IMR-90 (cell line): ENCODE results near the gene DOCK4. TPM values are rescaled to one million over a fixed set of nuclear protein-coding genes. Genes with fewer than 3 reads are reported as not detected.

Experiments
- ATAC-seq: fragments of 200-7000 bp; cut with Tn5 transposase; 2 replicates; pipeline ENCODE4 v1.9.1; 2020; ENCODE audit warnings: low read depth, mild to moderate bottlenecking, moderate library complexity
- BruUV-seq: library from RNA; stranded (reverse); fragments of 400-500 nt; replicated peaks from 2 replicates; lab custom pipeline; 2021; lab: Mats Ljungman, UMichigan
- CTCF ChIA-PET: fragments of 300-600 bp; formaldehyde crosslinking; extraction: SDS; loops from one replicate; lab custom pipeline; 2021; ENCODE audit warnings: antibody characterized with exemption; lab: Yijun Ruan, JAX
- POLR2A ChIA-PET: fragments of 300-600 bp; sonication (Branson Sonifier 250); formaldehyde crosslinking; loops from one replicate; lab custom pipeline; 2022; ENCODE audit warnings: antibody characterized with exemption; ENCODE audit not compliant: unreplicated experiment; lab: Charles Lee
- DNase-seq: peaks from one replicate; pipeline ENCODE4 v3.0.0; 2013
- H2AFZ ChIP-seq: replicated peaks from 2 replicates; pipeline ENCODE3; 2013; ENCODE audit warnings: low read length, mild to moderate bottlenecking; ENCODE audit not compliant: poor library complexity
- H2AK5ac ChIP-seq: 2 replicates; pipeline ENCODE4 v1.6.1; 2013; ENCODE audit warnings: low read depth, low read length, inconsistent platforms
- H2AK9ac ChIP-seq: replicated peaks from 2 replicates; pipeline ENCODE3; 2013; ENCODE audit warnings: mild to moderate bottlenecking, low read depth, low read length, moderate library complexity; ENCODE audit not compliant: poor library complexity
- H2BK120ac ChIP-seq: 2 replicates; pipeline ENCODE4 v1.6.1; 2013; ENCODE audit warnings: low read depth, low read length, inconsistent platforms
- H2BK15ac ChIP-seq: 3 replicates; pipeline ENCODE4 v1.6.1; 2013; ENCODE audit warnings: low read depth, low read length, inconsistent platforms
- H2BK20ac ChIP-seq: 2 replicates; pipeline ENCODE4 v1.6.1; 2013; ENCODE audit warnings: low read depth, mild to moderate bottlenecking, inconsistent platforms, low read length, moderate library complexity
- H2BK5ac ChIP-seq: 2 replicates; pipeline ENCODE4 v1.6.1; 2013; ENCODE audit warnings: mild to moderate bottlenecking, low read depth, low read length, inconsistent platforms; ENCODE audit not compliant: poor library complexity, severe bottlenecking
- H3K14ac ChIP-seq: replicated peaks from 2 replicates; pipeline ENCODE4 v1.6.1; 2013; ENCODE audit warnings: low read depth, low read length, inconsistent platforms
- H3K18ac ChIP-seq: 2 replicates; pipeline ENCODE4 v1.6.1; 2013; ENCODE audit warnings: low read depth, low read length, control low read depth
- H3K23ac ChIP-seq: 2 replicates; pipeline ENCODE4 v1.6.1; 2013; ENCODE audit warnings: low read depth, low read length, inconsistent platforms
- H3K27ac ChIP-seq: 2 replicates; pipeline ENCODE4 v1.5.1; 2013; ENCODE audit warnings: mild to moderate bottlenecking, control low read depth, low read length; ENCODE audit not compliant: insufficient read depth
- H3K27me3 ChIP-seq: 2 replicates; pipeline ENCODE4 v1.6.1; 2013; ENCODE audit warnings: low read length; ENCODE audit not compliant: control insufficient read depth, insufficient read depth
- H3K36me3 ChIP-seq: 2 replicates; pipeline ENCODE4 v1.6.1; 2013; ENCODE audit warnings: low read length, mixed read lengths; ENCODE audit not compliant: control insufficient read depth, insufficient read depth
- H3K4ac ChIP-seq: 2 replicates; pipeline ENCODE4 v1.6.1; 2013; ENCODE audit warnings: low read depth, low read length, inconsistent platforms
- H3K4me1 ChIP-seq: 2 replicates; pipeline ENCODE4 v1.6.1; 2013; ENCODE audit warnings: low read length, mixed read lengths; ENCODE audit not compliant: control insufficient read depth, insufficient read depth
- H3K4me2 ChIP-seq: 2 replicates; pipeline ENCODE4 v1.6.1; 2013; ENCODE audit warnings: low read depth, mild to moderate bottlenecking, control low read depth, low read length, moderate library complexity
- H3K4me3 ChIP-seq: 2 replicates; pipeline ENCODE4 v1.5.1; 2013; ENCODE audit warnings: low read depth, mild to moderate bottlenecking, control low read depth, low read length, moderate library complexity; ENCODE audit not compliant: insufficient read depth
- H3K56ac ChIP-seq: 2 replicates; pipeline ENCODE4 v1.6.1; 2013; ENCODE audit warnings: low read length, inconsistent platforms; ENCODE audit not compliant: insufficient read depth; ENCODE audit errors: extremely low read depth
- H3K79me1 ChIP-seq, 2 experiments: 2 replicates each; pipeline ENCODE4 v1.6.1; 2013; ENCODE audit warnings: low read length in 2 of 2, inconsistent platforms in 1 of 2, low read depth in 1 of 2
- H3K9ac ChIP-seq: 2 replicates; pipeline ENCODE4 v1.6.1; 2013; ENCODE audit warnings: low read depth, low read length, control low read depth
- H3K9me1 ChIP-seq: 2 replicates; pipeline ENCODE4 v1.6.1; 2013; ENCODE audit warnings: low read length, inconsistent platforms; ENCODE audit not compliant: insufficient read depth
- H3K9me3 ChIP-seq: 2 replicates; pipeline ENCODE4 v1.6.1; 2013; ENCODE audit warnings: low read length; ENCODE audit not compliant: control insufficient read depth, insufficient read depth
- H4K20me1 ChIP-seq: 2 replicates; pipeline ENCODE4 v1.6.1; 2013; ENCODE audit warnings: low read length, inconsistent platforms; ENCODE audit not compliant: insufficient read depth
- H4K5ac ChIP-seq: 2 replicates; pipeline ENCODE4 v1.6.1; 2013; ENCODE audit warnings: mild to moderate bottlenecking, low read depth, low read length, control low read depth
- H4K8ac ChIP-seq, 2 experiments: 2 replicates each; pipeline ENCODE4 v1.6.1; 2013; ENCODE audit warnings: low read depth in 2 of 2, low read length in 2 of 2, control low read depth in 1 of 2, inconsistent platforms in 1 of 2
- H4K91ac ChIP-seq: 2 replicates; pipeline ENCODE4 v1.6.1; 2013; ENCODE audit warnings: low read depth, low read length, inconsistent platforms; ENCODE audit not compliant: insufficient read depth
- MAFK ChIP-seq: IDR thresholded peaks from 2 replicates; pipeline ENCODE4 v1.6.1; 2012; ENCODE audit warnings: low read depth, low read length, improper control_type of control experiment
- RAD21 ChIP-seq: IDR thresholded peaks from 2 replicates; pipeline ENCODE4 v1.6.1; 2012; ENCODE audit warnings: low read length, improper control_type of control experiment
- SMC3 ChIP-seq: fragments of 150-350 bp; IDR thresholded peaks from 2 replicates; pipeline ENCODE4 v1.6.1; 2016; ENCODE audit warnings: low read depth, mild to moderate bottlenecking, antibody characterized with exemption, low read length, moderate library complexity
- WGBS, 2 experiments: methylation state at CpG; one replicate each; pipeline versions ENCODE4 v1.1.5 to v1.1.7; 2013; ENCODE audit warnings: missing lambda C conversion rate in 2 of 2; ENCODE audit not compliant: insufficient read length in 1 of 2; ENCODE audit errors: extremely low coverage in 2 of 2; 5-methylcytosine and 5-hydroxymethylcytosine counted together
- dilution Hi-C: fragments of 300-500 bp; cut with HindIII; formaldehyde crosslinking; loops from one replicate; pipeline ENCODE4 v1.14.3; 2018; ENCODE audit warnings: low sequenced_read_pairs; ENCODE audit not compliant: unreplicated experiment
- in situ Hi-C: fragments of 300-500 bp; cut with MboI; formaldehyde crosslinking; loops from 3 replicates; pipeline ENCODE4 v1.14.3; 2019; ENCODE audit warnings: low sequenced_read_pairs, inconsistent platforms, mixed read lengths
- intact Hi-C: fragments of 100-400 bp; cut with micrococcal nuclease; formaldehyde crosslinking; loops from 2 replicates; pipeline ENCODE4 v1.10.0; 2022
- polyA plus RNA-seq, 3 experiments: library from polyadenylated mRNA; depleted of rRNA; stranded (reverse); fragments of >200 nt; gene quantifications; 2 replicates each; pipeline ENCODE4 v1.2.3, GENCODE V29; 2012; ENCODE audit warnings: low replicate concordance in 1 of 3
- total RNA-seq: library from RNA; depleted of rRNA; stranded (reverse); fragments of >200 nt; gene quantifications from 2 replicates; pipeline ENCODE4 v1.2.3, GENCODE V29; 2012
- TF ChIP-seq, protein P1 (sequence below): conservative IDR thresholded peaks from 2 replicates; pipeline ENCODE4 v1.5.1; 2012; ENCODE audit warnings: mild to moderate bottlenecking, low read depth, low read length, improper control_type of control experiment

DOCK4 gene
- total and polyA plus RNA-seq, 2 of the 4 experiments (the other 2 are of a cell fraction) = 4.4 to 12.2 TPM

DNA sequence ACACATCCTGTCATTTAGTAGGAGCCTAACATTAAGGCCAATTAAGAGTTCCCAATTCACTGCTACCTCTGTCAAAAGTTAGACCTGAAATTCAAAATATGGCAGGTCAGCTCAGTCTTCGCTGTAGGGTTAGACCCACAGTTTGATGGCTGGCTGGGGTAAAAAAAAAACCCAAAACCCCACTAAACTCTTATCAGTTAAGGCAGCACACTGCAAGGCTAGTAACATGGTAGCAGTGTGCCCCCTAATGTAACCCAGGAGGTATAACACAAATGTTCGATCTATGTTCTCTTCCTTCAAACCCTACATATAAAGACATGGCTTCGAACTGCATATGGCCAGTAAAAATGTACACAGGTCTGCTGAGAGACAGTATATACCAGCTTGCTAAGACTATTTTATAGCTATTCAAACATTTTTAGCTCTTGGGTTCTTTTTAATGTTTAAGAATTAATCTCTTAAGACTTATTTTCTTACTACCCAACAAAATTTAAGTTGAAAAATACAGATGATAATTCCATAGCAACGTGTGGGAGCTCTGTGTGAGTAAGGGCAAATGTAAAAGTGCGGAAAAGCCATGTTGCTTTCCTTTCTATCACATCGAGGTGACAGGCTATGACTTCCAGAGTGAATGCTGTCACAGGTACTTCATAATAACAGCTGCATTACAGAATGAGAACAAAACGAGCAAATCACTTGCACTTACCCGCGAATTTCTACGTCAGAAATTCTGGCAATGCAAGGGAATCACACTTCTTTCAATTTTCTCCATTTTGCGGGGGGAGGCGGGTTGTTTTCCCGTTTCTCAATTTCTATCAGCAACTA, 475.5 kb downstream of the DOCK4 start:
- H2AFZ ChIP-seq = no peak overlapping the region
- ChIA-PET POLR2A (no interaction called here), CTCF (interaction anchor here (0.5 to 0.6 kb wide), 2 partner anchors 15 to 725 kb away, joined by 3 read pairs; no protein-coding TSS in a partner anchor)
- BruUV-seq = no TSS peak
- intact Hi-C loops (no loop called here), in situ Hi-C loops (loop anchor here (10.0 kb wide), 2 partner anchors 406 to 636 kb away; partner anchors contain the start of gene LRRN3), dilution Hi-C loops (no loop called here)
- no peak overlapping the region for H3K23ac ChIP-seq
- ATAC-seq (peak; percentile 70; the same call in 1 of the 2 replicates), DNase-seq (peak; percentile 47)
- no peak overlapping the region for H3K9ac ChIP-seq
- no peak overlapping the region for H2BK120ac ChIP-seq
- no peak overlapping the region for H4K8ac ChIP-seq
- no peaks in the 10 kb centered on the region for H3K27me3 ChIP-seq
- H3K79me1 ChIP-seq = no peaks in the 10 kb centered on the region
- H3K36me3 ChIP-seq = peaks cover 14% of the 10 kb centered on the region
- H2AK9ac ChIP-seq = no peak overlapping the region
- TF ChIP-seq SMC3 (peak; percentile 38; the same call in 1 of the 2 replicates), MAFK (no peak), RAD21 (peak; percentile 67)
- TF ChIP-seq, protein P1, sequence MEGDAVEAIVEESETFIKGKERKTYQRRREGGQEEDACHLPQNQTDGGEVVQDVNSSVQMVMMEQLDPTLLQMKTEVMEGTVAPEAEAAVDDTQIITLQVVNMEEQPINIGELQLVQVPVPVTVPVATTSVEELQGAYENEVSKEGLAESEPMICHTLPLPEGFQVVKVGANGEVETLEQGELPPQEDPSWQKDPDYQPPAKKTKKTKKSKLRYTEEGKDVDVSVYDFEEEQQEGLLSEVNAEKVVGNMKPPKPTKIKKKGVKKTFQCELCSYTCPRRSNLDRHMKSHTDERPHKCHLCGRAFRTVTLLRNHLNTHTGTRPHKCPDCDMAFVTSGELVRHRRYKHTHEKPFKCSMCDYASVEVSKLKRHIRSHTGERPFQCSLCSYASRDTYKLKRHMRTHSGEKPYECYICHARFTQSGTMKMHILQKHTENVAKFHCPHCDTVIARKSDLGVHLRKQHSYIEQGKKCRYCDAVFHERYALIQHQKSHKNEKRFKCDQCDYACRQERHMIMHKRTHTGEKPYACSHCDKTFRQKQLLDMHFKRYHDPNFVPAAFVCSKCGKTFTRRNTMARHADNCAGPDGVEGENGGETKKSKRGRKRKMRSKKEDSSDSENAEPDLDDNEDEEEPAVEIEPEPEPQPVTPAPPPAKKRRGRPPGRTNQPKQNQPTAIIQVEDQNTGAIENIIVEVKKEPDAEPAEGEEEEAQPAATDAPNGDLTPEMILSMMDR = peak; percentile 49
- no peak overlapping the region for H3K4me3 ChIP-seq
- H3K4me1 ChIP-seq = no peaks in the 10 kb centered on the region
- no peaks in the 10 kb centered on the region for H3K9me3 ChIP-seq
- 100% methylated on average over 4 of the region's 13 CpGs; no CpG with 5 or more reads in 1 of the 2 experiments for WGBS, 2 experiments
- H4K91ac ChIP-seq = no peak overlapping the region
- no peak overlapping the region for H3K4ac ChIP-seq
- no peaks in the 10 kb centered on the region for H3K9me1 ChIP-seq
- H4K5ac ChIP-seq = no peak overlapping the region
- H3K18ac ChIP-seq = no peak overlapping the region
- no peak overlapping the region for H3K14ac ChIP-seq
- no peak overlapping the region for H3K4me2 ChIP-seq
- no peak overlapping the region for H3K56ac ChIP-seq
- H2AK5ac ChIP-seq = no peak overlapping the region
- no peak overlapping the region for H3K27ac ChIP-seq
- no peak overlapping the region for H2BK20ac ChIP-seq
- no peak overlapping the region for H2BK5ac ChIP-seq
- H2BK15ac ChIP-seq = no peak overlapping the region
- no peaks in the 10 kb centered on the region for H4K20me1 ChIP-seq
